ENCODE results near the gene OPCML.

DNA sequence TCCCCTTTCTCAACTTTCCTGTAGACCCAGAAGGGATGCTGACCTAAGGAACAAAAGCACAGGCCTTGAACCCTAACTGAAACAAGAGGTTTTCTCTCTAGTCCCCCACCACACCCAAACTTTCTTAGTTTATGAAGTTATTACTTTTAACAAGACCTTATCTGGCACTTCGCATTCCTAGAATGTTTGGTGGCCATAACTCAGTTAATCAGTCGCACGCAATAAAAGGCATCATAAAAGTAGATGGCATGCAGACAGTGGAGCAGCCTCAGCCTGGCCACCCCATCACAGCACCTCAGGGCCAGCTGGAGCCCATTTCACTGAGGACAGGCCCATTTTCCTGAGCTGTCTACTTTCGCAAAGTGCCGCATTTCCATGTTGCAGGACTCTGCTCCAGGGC, 301.9 kb downstream of the OPCML start:
- TF ChIP-seq, protein P1, sequence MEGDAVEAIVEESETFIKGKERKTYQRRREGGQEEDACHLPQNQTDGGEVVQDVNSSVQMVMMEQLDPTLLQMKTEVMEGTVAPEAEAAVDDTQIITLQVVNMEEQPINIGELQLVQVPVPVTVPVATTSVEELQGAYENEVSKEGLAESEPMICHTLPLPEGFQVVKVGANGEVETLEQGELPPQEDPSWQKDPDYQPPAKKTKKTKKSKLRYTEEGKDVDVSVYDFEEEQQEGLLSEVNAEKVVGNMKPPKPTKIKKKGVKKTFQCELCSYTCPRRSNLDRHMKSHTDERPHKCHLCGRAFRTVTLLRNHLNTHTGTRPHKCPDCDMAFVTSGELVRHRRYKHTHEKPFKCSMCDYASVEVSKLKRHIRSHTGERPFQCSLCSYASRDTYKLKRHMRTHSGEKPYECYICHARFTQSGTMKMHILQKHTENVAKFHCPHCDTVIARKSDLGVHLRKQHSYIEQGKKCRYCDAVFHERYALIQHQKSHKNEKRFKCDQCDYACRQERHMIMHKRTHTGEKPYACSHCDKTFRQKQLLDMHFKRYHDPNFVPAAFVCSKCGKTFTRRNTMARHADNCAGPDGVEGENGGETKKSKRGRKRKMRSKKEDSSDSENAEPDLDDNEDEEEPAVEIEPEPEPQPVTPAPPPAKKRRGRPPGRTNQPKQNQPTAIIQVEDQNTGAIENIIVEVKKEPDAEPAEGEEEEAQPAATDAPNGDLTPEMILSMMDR (IDR thresholded peaks at IDR 0.05): no peak
- TF ChIP-seq ZFX (IDR thresholded peaks at IDR 0.05; ENCODE audit: borderline replicate concordance): no peak
